Activated T-helper 9 cell treated with anti-CD3 and anti-CD28 coated beads, Interleukin-2, amount 50 U/mL, for 16 hours (primary cell): ENCODE measurements around the gene AXDND1.
"Not testable (repeated sequence)": the region's sequence is repeated elsewhere in the genome, so short reads cannot be mapped to it uniquely, and the experiment has no call there.

Source experiments
- DNase-seq: peaks from one replicate; pipeline ENCODE4 v3.0.0-alpha.2; 2020; ENCODE audit warnings: low read depth

AXDND1 gene

GRCh38 chr1:179476484-179476883, 110.7 kb downstream of the AXDND1 start:
- no peak for DNase-seq

- no peak for DNase-seq
Observed at GRCh38 chr1:179478370-179478769, 112.6 kb downstream of the AXDND1 start.

DNA sequence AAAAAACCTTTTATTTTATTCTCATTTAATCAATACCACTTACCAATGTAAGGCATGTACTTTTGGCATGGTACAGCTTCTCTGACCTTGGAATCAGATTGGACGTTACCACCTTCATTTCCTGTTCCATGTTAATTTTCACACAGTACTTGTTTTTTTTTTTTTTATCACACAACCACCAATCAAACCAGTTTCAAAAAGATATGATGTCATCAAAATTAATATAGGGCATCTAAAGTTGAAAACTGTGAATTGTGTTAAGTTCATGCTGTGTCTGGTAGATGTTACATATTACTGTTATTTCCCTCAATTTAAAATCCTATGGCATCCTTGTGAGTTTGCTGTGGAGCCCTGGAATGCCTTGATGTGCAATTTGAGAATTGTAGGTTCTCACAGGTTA, 124.8 kb downstream of the AXDND1 start:
- no peak for DNase-seq

- DNase-seq: no peak
Observed at GRCh38 chr1:179493323-179493722, 127.6 kb downstream of the AXDND1 start.

DNA sequence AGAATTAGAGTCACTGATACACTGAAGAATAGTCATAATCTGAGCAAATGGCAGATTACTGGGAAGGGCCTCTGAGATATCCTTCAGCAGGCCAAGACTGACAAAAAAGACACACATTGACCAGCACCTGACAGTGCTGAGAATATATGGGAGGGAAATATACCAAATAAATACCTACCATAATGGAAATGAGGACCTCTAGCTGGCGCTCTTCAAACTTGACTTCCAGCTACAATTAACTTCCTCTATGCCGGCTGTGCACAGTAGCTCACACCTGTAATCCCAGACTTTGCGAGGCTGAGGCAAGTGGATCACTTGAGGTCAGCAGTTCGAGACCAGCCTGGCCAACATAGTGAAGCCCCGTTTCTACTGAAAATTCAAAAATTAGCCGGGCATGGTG, 140.4 kb downstream of the AXDND1 start:
- no peak for DNase-seq

DNA sequence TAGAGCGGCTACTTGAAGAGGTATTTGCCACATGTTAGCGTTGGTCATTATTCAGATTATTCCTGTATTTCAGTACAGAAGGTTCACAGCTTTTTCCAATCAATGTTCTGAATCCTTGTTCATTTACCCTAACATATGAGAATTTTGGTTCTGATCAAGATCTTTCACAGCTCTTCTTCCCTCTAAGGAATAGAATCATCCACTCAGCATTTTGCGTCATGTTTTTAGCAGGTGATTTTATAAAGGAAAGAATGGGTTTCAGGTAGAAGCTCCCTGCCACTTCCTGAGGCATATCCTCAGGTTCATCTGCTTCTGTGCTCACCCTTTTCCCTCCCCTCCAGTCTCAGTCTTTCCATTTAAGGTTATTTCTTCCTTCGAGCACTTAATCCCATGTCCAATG, 143.6 kb downstream of the AXDND1 start:
- DNase-seq: no peak

GRCh38 chr1:179510038-179510437, 144.3 kb downstream of the AXDND1 start:
- no peak for DNase-seq

- no peak for DNase-seq
Observed at GRCh38 chr1:179516976-179517705, 151.4 kb downstream of the AXDND1 start.

DNA sequence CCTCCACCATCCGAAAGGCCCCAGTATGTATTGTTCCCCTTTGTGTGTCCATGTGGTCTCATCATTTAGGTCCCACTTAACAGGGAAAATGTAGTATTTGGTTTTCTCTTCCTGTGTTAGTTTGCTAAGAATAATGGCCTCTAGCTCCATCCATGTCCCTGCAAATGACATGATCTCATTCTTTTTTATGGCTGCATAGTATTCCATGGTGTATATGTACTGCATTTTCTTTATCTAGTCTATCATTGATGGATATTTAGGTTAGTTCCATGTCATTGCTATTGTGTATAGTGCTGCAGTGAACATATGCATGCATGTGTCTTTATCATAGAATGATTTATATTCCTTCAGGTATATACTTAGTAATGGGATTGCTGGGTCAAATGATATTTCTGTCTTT, 152.8 kb downstream of the AXDND1 start:
- DNase-seq: not testable (repeated sequence)

DNA sequence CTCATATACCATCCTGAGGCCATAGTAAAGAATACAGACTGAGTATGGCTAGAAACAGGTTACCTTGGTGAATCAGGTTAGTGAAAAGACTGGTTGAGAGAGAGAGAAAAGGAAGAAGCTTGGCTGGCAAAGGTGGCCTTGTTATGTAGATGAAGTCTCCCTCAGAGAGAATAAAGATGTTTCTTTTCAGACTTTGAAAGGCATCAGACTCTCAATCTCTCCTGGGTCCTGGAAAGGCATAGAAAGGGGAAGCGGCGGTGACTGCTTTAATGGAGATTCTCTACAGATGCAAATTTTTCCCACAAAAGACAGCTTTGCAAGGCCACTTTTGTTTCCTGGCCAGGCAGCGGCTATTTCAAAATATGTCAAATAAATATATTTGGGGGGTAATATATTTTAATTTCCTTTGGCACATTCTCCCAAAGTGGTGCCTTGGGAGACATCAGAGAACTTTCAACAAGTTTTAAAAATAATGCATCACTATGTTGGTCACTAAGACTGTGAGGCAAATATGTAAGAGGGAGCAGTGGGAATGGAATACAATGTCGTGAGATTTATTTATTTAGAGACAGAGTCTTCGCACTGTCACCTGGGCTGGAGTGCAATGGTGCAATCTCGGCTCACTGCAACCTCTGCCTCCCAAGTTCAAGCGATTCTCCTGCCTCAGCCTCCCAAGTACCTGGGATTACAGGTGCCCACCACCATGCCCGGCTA, 163.9 kb downstream of the AXDND1 start:
- no peak for DNase-seq

DNA sequence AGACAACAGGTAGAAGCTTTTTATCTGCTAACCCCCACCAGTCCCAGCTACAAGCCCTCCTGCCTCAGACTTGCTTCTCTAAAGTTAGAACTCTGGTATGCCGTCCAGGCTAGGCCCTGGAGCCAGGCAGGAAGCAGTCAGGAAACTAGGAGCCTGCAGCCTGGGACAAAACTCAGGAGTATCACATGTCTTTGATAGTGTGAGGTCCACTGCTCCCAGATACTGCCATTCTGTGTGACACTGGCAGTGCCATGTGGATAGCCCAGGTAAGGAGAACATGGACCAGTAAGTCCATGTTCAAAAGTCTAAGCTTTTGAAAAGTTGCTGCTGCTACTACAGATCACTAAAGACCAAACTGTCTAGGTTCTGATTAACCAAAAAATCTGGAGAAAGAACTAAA, 164.6 kb downstream of the AXDND1 start:
- no peak for DNase-seq

GRCh38 chr1:179541774-179542173, 176.0 kb downstream of the AXDND1 start:
- no peak for DNase-seq

DNA sequence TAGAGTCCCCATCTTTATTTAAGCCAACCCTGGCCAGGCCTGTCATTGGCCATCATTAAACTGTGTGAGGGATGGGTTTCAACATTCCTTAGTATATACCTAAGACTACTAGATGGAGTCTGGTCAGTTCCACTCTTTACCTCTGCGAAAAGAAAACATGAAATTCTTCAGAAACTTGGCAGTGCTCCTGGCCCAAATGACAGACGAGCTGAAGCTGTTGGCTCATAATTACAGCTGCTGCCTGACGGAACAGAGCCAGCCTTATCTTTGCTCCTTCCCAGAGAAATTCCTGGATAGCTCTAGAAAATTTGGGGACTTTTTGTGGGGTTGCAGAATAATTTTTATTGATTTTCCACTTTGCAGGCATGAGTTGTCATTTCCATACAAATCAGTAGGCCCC, 179.6 kb downstream of the AXDND1 start:
- no peak for DNase-seq

DNA sequence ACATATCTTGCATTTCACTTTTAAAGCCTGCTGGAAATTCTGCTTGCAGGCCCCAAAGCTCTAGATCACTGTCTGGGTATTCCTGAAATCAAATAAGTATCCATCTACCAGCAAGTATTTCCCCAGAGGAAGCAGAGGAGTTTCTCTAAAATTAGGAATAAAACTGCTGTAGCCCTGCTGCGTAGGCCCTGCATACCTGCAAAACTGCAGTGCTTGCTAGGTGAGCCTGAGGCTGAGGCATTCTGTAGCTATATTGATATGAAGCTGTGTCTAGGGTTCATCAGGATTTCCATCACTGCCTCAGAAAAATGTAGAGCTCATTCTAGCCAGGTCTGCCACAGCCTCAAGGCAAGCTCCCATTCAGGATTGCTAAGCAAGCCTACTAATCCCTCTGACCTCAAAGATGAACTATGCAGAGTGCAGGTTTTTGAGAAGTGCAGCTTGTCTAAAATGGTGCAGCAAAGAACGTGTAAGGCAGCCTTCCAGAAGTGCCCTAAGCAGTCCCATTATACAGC, 181.3 kb downstream of the AXDND1 start:
- DNase-seq: no peak

GRCh38 chr1:179548666-179549367, 183.0 kb downstream of the AXDND1 start:
- no peak for DNase-seq

GRCh38 chr1:179549368-179549700, 183.6 kb downstream of the AXDND1 start:
- DNase-seq: no peak

- no peak for DNase-seq
Observed at GRCh38 chr1:179550746-179551682, 185.2 kb downstream of the AXDND1 start.

- DNase-seq: no peak
Observed at GRCh38 chr1:179554427-179554826, 188.7 kb downstream of the AXDND1 start.

DNA sequence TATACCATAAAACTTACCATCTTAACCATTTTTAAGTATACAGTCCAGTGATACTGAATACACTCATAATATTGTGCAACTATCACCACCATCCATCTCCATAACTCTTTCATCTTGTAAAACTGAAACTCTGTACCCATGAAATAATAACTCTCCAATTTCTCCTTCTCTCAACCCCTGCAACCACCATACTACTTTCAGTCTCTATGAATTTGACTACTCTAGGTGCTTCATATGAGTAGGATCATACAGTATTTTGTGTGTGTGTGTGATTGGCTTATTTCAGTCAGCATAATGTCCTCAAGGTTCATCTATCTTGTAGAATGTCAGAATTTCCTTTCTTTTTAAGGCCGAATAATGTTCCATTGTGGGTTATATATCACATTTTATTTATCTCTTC, 192.3 kb downstream of the AXDND1 start:
- no peak for DNase-seq

DNA sequence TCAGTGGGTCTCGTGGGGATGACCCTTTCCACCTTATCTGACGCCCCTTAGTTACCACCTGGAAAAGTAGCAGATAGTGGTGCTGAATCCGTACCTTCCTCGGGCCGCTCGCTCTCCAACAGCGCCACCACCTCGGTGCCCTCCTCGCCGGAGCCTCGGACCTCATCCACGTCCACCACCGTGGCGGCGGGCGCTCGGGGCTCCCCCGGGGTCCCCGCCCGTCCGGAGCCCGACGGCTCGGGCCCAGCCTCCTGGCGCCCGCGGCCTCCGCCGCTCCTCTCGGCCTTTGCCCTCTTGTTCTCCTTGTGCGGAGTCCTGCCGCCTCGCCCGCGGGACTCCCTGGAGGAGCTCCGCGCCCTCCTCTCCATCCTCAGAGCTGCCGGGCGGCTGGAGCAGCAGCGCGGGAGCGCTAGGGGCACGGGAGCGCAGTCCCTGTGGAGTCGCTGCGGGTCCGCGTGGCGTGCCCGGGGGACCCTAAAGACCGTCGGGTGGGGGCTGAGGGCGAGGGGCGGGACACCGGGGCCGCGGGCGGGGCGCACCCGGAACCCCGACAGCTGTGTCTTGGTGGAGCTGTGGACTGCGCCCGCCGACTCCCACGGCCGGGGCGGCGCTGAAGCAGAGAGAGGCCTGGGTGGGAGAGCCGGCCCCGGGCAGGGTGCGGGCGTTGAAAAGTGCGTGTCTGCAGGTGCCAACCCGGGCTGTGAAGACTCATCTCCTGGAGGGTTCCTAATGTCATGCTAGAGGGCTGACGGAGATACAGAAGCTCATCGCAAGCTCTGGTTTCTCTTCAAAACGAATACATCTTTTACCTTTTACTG, 209.9 kb downstream of the AXDND1 start, which contains the start of gene NPHS2:
NPHS2 (minus strand) TSS at position 452 of the 818 bp plus-strand sequence; CDS start at position 368, 84 bp downstream.
- no peak for DNase-seq

GRCh38 chr1:179576509-179576908, 210.7 kb downstream of the AXDND1 start:
- no peak for DNase-seq
